8988T (cell line): ENCODE measurements around the gene SESN1.

Experiments
- DNase-seq: peaks from one replicate; pipeline ENCODE4 v3.0.0; 2011

The SESN1 gene

GRCh38 chr6:109024368-109024767 lies 70.3 kb downstream of the SESN1 start:
- no peak for DNase-seq

- DNase-seq: no peak
Observed at GRCh38 chr6:109023356-109023925, 71.2 kb downstream of the SESN1 start.

DNA sequence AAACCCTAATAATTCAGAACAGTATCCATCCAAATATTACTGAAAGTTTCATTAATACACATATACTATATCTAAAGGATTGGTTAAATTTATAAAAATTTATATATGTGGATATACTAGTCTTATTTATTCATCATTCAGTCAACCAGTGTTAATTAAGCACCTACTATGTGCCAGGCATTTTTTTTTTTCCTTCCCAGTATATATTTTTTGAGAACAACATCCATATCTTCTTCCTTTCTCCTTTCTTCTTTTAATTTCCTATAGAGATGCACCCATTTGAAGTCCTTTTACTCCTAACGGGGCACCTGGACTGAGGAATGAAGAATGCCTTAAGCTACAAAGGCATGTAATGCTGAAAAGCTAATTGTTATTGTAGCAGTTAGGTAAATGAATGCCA lies 72.8 kb downstream of the SESN1 start:
- no peak for DNase-seq

DNA sequence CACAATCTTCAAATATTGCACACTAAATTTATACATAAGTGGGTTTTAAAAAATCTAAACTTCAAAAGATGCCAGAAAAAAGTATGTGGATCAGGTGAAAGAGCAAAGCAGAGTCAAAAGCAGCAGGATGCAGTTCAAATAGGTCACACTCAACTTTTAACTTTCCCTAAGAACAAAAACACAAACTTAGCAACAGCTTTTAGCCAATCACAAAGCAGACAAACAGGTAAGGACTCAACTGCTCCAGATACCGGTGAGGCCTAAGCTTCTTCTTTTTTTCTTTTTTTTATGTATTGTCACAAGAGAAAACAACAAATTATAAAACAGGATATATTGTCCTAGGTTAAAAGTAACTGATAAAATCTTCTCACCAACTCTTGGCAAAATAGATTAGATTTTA lies 74.7 kb downstream of the SESN1 start:
- no peak for DNase-seq

GRCh38 chr6:109015176-109015575 lies 79.5 kb downstream of the SESN1 start:
- DNase-seq: no peak

DNA sequence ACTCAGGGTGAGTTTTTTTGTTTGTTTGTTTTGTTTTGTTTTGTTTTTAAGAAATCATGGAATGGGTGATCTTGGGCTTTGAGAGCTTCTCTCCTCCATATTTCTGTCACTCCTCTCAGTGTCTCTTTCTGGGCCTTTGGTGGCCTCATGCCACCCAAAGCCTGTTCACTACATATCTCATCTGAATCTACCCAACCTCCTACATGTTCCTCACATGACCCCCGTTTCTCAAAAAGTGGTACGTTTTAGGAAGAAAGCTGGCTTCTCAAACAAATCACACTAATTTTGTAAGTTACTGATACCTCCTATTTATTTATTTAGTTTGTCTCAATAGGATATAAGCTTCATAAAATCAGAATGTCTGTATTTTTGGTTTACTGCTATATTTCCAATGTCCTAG lies 80.0 kb downstream of the SESN1 start:
- DNase-seq: no peak

- DNase-seq: no peak
Observed at GRCh38 chr6:109013656-109014305, 80.9 kb downstream of the SESN1 start.

DNA sequence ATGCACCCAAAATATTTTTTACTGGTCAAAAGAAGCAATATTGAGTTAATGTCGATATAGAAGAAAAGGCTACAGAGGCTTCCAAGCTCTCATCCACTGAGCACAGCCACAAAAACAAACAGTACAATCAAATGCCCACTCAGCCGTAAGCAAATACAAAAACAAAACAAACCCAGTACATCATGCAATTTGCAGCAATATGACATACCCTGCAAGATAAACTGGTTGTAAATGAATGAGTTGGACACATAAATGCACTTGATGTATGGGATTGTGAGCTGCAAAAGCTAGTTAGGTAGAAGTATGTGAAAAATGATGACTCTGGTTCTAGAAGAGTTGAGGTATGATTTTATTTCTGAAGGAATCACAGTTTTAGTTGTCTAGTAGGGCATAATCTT lies 83.9 kb downstream of the SESN1 start:
- DNase-seq: no peak

GRCh38 chr6:109009962-109010704 lies 84.5 kb downstream of the SESN1 start:
- no peak for DNase-seq

DNA sequence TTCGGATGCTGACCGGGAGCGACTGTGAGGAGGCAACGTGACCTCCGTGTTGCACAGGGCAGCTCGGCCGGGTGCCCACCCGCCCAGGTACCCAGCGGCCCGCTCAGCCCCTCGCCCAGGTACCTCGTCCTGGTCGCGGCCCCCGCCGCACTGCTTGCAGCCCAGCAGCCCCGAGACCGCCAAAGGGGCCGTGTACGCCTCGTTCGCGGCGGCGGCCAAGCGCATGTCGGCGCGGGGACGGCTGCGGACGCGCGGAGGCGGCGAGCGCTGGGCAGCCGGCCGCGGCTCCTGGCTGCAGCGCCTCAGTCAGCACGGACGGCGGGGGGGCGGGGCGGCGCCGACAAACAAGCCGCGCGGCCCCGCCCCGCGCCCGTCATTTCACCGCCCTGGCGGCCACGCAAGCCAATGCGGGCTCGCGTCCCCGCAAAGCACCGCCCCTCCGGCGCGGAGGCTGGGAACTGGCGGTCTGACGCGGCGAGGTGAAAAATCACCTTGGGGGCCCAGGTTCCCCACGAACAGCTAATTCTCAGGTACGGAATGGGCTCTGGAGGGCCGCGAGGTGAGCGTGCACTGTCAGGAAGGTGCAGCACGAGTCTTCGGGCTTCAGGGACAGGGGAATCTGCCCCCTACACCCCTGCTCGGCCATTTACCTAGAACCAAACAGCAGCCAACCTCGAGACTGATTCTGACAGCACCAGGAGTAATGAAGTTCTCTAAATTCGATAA lies 85.2 kb downstream of the SESN1 start:
- DNase-seq: peak; percentile 49

DNA sequence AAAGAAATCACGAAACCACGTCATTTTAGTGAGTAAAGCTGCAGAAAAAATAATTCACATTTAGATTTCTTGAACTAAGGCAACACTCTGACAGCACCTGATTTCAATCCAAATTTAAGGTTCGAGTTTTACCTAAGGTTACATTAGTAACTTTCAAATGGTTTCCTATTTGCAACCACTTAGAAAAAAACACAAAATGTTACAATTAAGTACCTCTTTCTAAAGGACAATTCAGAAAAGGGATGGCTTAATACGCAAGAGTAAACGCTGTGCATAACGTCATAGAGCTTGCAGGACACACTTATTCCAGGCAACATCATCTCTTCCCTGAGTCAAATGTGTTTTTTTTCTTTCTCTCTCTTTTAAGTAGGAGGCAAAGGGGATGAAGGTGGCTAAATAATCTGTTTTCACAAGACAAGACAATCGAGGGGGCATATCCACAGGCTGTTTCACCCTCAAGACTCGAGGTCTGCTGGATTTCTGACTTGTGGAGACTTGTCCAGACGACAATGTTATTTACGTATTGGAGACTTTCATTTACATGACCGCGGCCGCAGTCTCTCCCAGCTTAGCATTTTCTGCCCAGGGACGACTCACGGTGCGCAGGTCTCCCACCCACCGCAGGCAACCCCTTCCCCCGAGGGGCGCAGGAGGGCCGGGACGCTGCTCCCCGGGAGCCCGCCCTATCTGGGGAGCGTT lies 86.0 kb downstream of the SESN1 start:
- DNase-seq: no peak

- DNase-seq: no peak
Observed at GRCh38 chr6:109008054-109008453, 86.6 kb downstream of the SESN1 start.

DNA sequence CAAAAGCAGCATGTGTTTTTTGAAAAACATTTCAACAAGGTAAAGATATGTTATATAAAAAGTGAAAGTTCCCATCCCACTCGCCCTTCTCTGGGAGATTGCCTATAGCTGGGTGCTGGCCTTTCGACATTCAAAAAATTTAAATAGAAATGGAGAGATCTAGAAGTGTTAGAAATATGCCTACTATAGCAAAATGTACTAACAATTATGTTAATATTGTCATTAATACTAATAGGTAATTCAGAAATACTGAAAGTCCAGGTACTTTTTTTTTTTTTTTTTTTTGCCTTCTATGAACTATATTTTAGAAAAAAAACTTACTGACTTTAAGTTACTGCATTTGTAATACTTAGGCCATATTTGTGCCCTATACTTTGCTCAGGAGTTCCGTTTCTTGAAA lies 87.1 kb downstream of the SESN1 start:
- DNase-seq: no peak

- DNase-seq: no peak
Observed at GRCh38 chr6:109006818-109007217, 87.8 kb downstream of the SESN1 start.

- no peak for DNase-seq
Observed at GRCh38 chr6:109002882-109003281, 91.8 kb downstream of the SESN1 start.

DNA sequence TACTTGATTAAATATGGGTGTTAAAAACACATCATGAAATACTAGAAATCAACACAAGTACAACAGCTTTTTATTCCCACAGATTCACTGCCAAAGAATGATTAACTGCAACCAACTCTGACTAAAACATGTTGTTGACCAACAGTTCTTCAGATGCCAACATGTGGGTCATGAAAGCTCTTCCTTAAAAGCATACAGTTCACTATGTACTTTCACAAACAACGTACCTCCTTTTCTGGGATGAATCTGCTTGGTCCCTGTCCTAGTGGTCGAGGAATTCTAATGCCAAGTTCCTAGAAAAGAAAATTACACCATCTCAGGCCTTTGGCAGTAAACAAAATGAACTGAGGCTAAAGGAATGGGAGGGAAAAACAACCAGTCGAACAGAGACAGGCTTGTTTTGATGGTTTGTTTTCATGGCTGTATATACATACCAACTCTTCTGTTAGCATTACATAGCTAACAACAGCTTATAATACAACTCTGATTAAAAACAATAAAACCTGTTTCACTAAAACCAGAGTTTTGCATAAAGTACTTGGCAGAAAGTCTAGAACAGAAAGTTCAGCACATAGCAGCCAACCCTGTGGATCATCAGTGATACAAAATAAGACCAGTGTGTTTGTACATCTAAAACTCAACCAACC lies 92.5 kb downstream of the SESN1 start:
- no peak for DNase-seq

DNA sequence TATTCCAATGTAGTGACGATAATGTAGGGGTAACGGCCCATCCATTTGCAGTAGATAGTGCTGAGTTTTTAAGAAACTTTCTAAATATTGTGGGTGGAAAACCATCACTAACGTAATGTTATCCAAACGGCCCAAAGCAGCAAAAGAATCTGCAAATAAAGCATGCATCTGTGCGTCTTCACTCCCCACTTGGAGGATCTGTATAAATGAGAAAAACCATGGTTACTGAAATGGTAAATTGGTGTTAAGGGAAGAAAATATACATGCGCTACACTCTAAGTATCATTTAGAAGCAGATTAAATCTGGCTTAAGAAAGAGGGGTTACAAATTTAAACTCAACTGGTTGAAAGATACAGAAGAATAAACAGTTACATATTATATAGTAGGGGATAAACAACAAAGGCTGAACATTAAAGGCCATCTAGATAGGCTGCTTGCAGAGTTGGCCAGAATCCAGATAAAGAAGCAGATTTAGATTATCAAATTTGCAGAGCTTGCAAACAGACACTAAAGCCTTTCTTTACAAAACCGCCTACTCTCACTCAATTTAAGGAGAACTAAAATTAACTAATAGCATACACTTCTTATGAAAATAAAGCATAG lies 93.3 kb downstream of the SESN1 start:
- DNase-seq: no peak

- no peak for DNase-seq
Observed at GRCh38 chr6:109000289-109000688, 94.4 kb downstream of the SESN1 start.

- no peak for DNase-seq
Observed at GRCh38 chr6:108999428-108999827, 95.2 kb downstream of the SESN1 start.

- DNase-seq: no peak
Observed at GRCh38 chr6:108998485-108998884, 96.2 kb downstream of the SESN1 start.

DNA sequence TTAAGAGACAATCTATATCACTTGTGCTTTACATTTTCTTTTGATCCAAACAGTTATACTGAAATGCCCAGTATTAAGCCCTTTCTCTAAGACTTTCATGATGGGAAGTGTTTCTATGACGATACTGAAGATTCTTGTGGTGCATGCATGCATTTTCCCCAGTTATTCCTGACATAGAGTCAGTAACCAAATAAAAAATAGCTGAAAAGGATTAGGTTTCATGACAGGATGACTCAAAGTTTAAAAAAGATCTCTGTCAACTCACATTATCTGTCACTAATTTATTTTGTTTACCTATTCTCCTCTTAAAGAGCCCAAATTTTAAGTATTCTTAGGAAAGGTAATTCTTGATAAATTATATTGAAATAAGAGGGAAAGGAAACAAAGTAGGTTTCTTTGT lies 98.4 kb downstream of the SESN1 start:
- no peak for DNase-seq

GRCh38 chr6:108995296-108995695 lies 99.3 kb downstream of the SESN1 start:
- no peak for DNase-seq
